ENCODE results near the gene KRTAP4-2. TPM values are rescaled to one million over a fixed set of nuclear protein-coding genes. Genes with fewer than 3 reads are reported as not detected.
"Not testable (repeated sequence)": the region's sequence is repeated elsewhere in the genome, so short reads cannot be mapped to it uniquely, and the experiment has no call there.

The KRTAP4-2 gene
- total and polyA plus RNA-seq, 9 of the 15 experiments (the other 6 are each of a cell fraction or from before 2014, with no cell fraction given), result not detected

GRCh38 chr17:41189837-41190318 lies 11.9 kb upstream of the KRTAP4-2 start, which contains the start of gene KRTAP9-1:
KRTAP9-1 (plus strand) TSS chr17:41189887; CDS start chr17:41189887, 0 bp downstream.
- CTCF ChIA-PET (ENCODE audit: low intra/inter-chr PET ratio); BruUV-seq (replicated peaks): not testable (repeated sequence)

GRCh38 chr17:41186872-41187271 lies 8.9 kb upstream of the KRTAP4-2 start:
- no peak for FAIRE-seq
- in situ Hi-C loops (cut with MboI) (no loop called here), intact Hi-C loops (cut with micrococcal nuclease) (no loop called here)
- Histone ChIP-seq H3K9me3 (replicated peaks; ENCODE audit: control insufficient read depth, insufficient read depth, low read depth, low read length) (no peaks in the 10 kb centered on the region), H3K4me3 (no peak overlapping the region), H3K79me2 (ENCODE audit: control insufficient read depth, insufficient read depth, low read length) (no peaks in the 10 kb centered on the region), H2AFZ (ENCODE audit: low read depth, low read length) (no peak overlapping the region), H3K9ac (ENCODE audit: insufficient read depth in 1 of 2, low read depth in 2 of 2, low read length in 2 of 2) (no peak overlapping the region), H3K27ac (ENCODE audit: extremely low read depth, low read depth, low read length) (no peak overlapping the region), H3K4me1 (replicated peaks in 1 of 2; ENCODE audit: control insufficient read depth in 2 of 2, insufficient read depth in 2 of 2, low read length in 2 of 2) (peaks cover 0 to 2% of the 10 kb centered on the region in 2 experiments; a peak in 2 of 5 replicates), H4K20me1 (replicated peaks; ENCODE audit: control insufficient read depth, insufficient read depth, low read length) (no peaks in the 10 kb centered on the region), H3K9me1 (ENCODE audit: control insufficient read depth, insufficient read depth, low read length) (no peaks in the 10 kb centered on the region), H3K4me2 (ENCODE audit: insufficient read depth, low read length) (no peak overlapping the region), H3K36me3 (ENCODE audit: control insufficient read depth, insufficient read depth, low read length) (no peaks in the 10 kb centered on the region), H3K27me3 (ENCODE audit: control insufficient read depth in 2 of 2, insufficient read depth in 2 of 2, low read length in 2 of 2) (peaks cover 0 to 11% of the 10 kb centered on the region in 2 experiments; a peak in 3 of 5 replicates)
- POLR2A ChIA-PET, result no interaction called here
- DNase-seq (ENCODE audit: extremely low read depth in 1 of 4, low spot score in 3 of 4), result no peak
- no peak for ATAC-seq
- BruUV-seq (replicated peaks), result no TSS peak
- CTCF ChIA-PET (ENCODE audit: low intra/inter-chr PET ratio), result no interaction called here
- WGBS (ENCODE audit: insufficient coverage, low coverage, missing lambda C conversion rate), result 0% methylated on average over 2 of the region's 2 CpGs
- no peak for TF ChIP-seq ZNF75A (CRISPR knock-in tag; IDR thresholded peaks at IDR 0.05)
- no peak for TF ChIP-seq CBX1 (IDR thresholded peaks at IDR 0.05; ENCODE audit: low read depth)
- TF ChIP-seq EP300 (IDR thresholded peaks at IDR 0.05; ENCODE audit: low read length), result no peak
- no peak for TF ChIP-seq ZNF277 (CRISPR knock-in tag; IDR thresholded peaks at IDR 0.05; ENCODE audit: borderline replicate concordance)
- no peak for TF ChIP-seq ZNF253 (CRISPR knock-in tag; conservative IDR thresholded peaks at IDR 0.05)
- no peak for TF ChIP-seq ZNF133 (CRISPR knock-in tag; IDR thresholded peaks at IDR 0.05)
- TF ChIP-seq GTF2B (IDR thresholded peaks at IDR 0.05; ENCODE audit: extremely low read depth, insufficient read length), result no peak
- TF ChIP-seq TCF7 (IDR thresholded peaks at IDR 0.05; ENCODE audit: borderline replicate concordance), result no peak
- no peak for TF ChIP-seq NFYB (IDR thresholded peaks at IDR 0.05; ENCODE audit: extremely low read depth, insufficient read length)
- TF ChIP-seq MTA2 (IDR thresholded peaks at IDR 0.05; ENCODE audit: low read depth), result no peak
- no peak for TF ChIP-seq GMEB1 (CRISPR knock-in tag; IDR thresholded peaks at IDR 0.05)

More at GRCh38 chr17:41189837-41190318, 11.9 kb upstream of the KRTAP4-2 start, which contains the start of gene KRTAP9-1:
- H3K9me1 ChIP-seq (ENCODE audit: control insufficient read depth, insufficient read depth, low read length); H3K9me3 ChIP-seq (replicated peaks; ENCODE audit: control insufficient read depth, insufficient read depth, low read depth, low read length); in situ Hi-C loops (cut with MboI); H3K9ac ChIP-seq (ENCODE audit: insufficient read depth in 1 of 2, low read depth in 2 of 2, low read length in 2 of 2); H2AFZ ChIP-seq (ENCODE audit: low read depth, low read length); H3K79me2 ChIP-seq (ENCODE audit: control insufficient read depth, insufficient read depth, low read length); H3K36me3 ChIP-seq (ENCODE audit: control insufficient read depth, insufficient read depth, low read length); ATAC-seq; DNase-seq (ENCODE audit: extremely low read depth in 1 of 4, low spot score in 3 of 4); H3K4me1 ChIP-seq (replicated peaks in 1 of 2; ENCODE audit: control insufficient read depth in 2 of 2, insufficient read depth in 2 of 2, low read length in 2 of 2); FAIRE-seq; H4K20me1 ChIP-seq (replicated peaks; ENCODE audit: control insufficient read depth, insufficient read depth, low read length); H3K4me3 ChIP-seq; H3K4me2 ChIP-seq (ENCODE audit: insufficient read depth, low read length); H3K27ac ChIP-seq (ENCODE audit: extremely low read depth, low read depth, low read length); intact Hi-C loops (cut with micrococcal nuclease); H3K27me3 ChIP-seq (ENCODE audit: control insufficient read depth in 2 of 2, insufficient read depth in 2 of 2, low read length in 2 of 2): not testable (repeated sequence)
- POLR2A ChIA-PET, result interaction anchor here (0.6 kb wide), 1 partner anchor 18 kb away, joined by 4 read pairs; no protein-coding TSS in a partner anchor
- 0% methylated on average over 1 of the region's 1 CpG for WGBS (ENCODE audit: insufficient coverage, low coverage, missing lambda C conversion rate)
